Neuronal stem cell (in vitro differentiated cells): ENCODE data around the gene IQSEC2.

Experiments used
- DNase-seq: peaks from one replicate; pipeline ENCODE4 v3.0.0-alpha.2; 2013; ENCODE audit warnings: low spot score
- H2AFZ ChIP-seq: one replicate; pipeline ENCODE4 v1.6.1; 2013; ENCODE audit warnings: mild to moderate bottlenecking, low read length, inconsistent platforms
- H2AK5ac ChIP-seq: 2 replicates; pipeline ENCODE4 v1.6.1; 2013; ENCODE audit warnings: low read depth, mild to moderate bottlenecking, inconsistent platforms, low read length, moderate library complexity, mixed read lengths
- H2BK120ac ChIP-seq: 2 replicates; pipeline ENCODE4 v1.6.1; 2013; ENCODE audit warnings: low read depth, mild to moderate bottlenecking, inconsistent platforms, low read length, moderate library complexity, mixed read lengths
- H2BK12ac ChIP-seq: one replicate; pipeline ENCODE4 v1.6.1; 2013; ENCODE audit warnings: low read length, inconsistent platforms
- H2BK15ac ChIP-seq: 2 replicates; pipeline ENCODE4 v1.6.1; 2013; ENCODE audit warnings: mild to moderate bottlenecking, low read length, inconsistent platforms, mixed read lengths
- H2BK5ac ChIP-seq: one replicate; pipeline ENCODE4 v1.6.1; 2013; ENCODE audit warnings: inconsistent platforms, mild to moderate bottlenecking, low read length, moderate library complexity
- H3K14ac ChIP-seq: one replicate; pipeline ENCODE4 v1.6.1; 2013; ENCODE audit warnings: low read length, inconsistent platforms
- H3K18ac ChIP-seq: 2 replicates; pipeline ENCODE4 v1.6.1; 2013; ENCODE audit warnings: low read length, inconsistent platforms
- H3K23ac ChIP-seq: 2 replicates; pipeline ENCODE4 v1.6.1; 2013; ENCODE audit warnings: low read depth, mild to moderate bottlenecking, mixed read lengths, low read length, inconsistent platforms; ENCODE audit not compliant: poor library complexity
- H3K27ac ChIP-seq: replicated peaks from 3 replicates; pipeline ENCODE4 v1.5.1; 2013; ENCODE audit warnings: low read length, inconsistent platforms
- H3K27me3 ChIP-seq, 3 experiments: 2 replicates each; pipeline ENCODE4 v1.6.1; 2013; ENCODE audit warnings: low read length in 3 of 3, mild to moderate bottlenecking in 2 of 3, inconsistent platforms in 1 of 3, low read depth in 1 of 3, mixed read lengths in 1 of 3, moderate library complexity in 1 of 3; ENCODE audit not compliant: control insufficient read depth in 3 of 3, insufficient read depth in 3 of 3
- H3K36me3 ChIP-seq, 2 donors: replicated peaks in 1 of 2; 2 replicates each; pipeline ENCODE4 v1.6.1; 2013; ENCODE audit warnings: low read length in 2 of 2; ENCODE audit not compliant: control insufficient read depth in 2 of 2, insufficient read depth in 2 of 2
- H3K4ac ChIP-seq: 2 replicates; pipeline ENCODE4 v1.6.1; 2013; ENCODE audit warnings: inconsistent platforms, mild to moderate bottlenecking, low read length, moderate library complexity
- H3K4me1 ChIP-seq, 2 donors: 1 replicate in 1 of 2; 2 replicates in 1 of 2; pipeline ENCODE4 v1.6.1; 2013; ENCODE audit warnings: low read length in 2 of 2, low read depth in 1 of 2; ENCODE audit not compliant: control insufficient read depth in 2 of 2, insufficient read depth in 1 of 2
- H3K4me2 ChIP-seq: one replicate; pipeline ENCODE4 v1.6.1; 2013; ENCODE audit warnings: mild to moderate bottlenecking, low read length, inconsistent platforms; ENCODE audit not compliant: insufficient read depth, poor library complexity, severe bottlenecking
- H3K4me3 ChIP-seq, 2 donors: 2 replicates each; pipeline ENCODE4 v1.5.1; 2013; ENCODE audit warnings: low read length in 2 of 2, mild to moderate bottlenecking in 2 of 2, inconsistent platforms in 1 of 2, moderate library complexity in 1 of 2
- H3K79me1 ChIP-seq: one replicate; pipeline ENCODE4 v1.6.1; 2013; ENCODE audit warnings: low read depth, mild to moderate bottlenecking, inconsistent platforms, low read length, moderate library complexity
- H3K9ac ChIP-seq: one replicate; pipeline ENCODE4 v1.6.1; 2013; ENCODE audit warnings: mild to moderate bottlenecking, low read depth, low read length, inconsistent platforms; ENCODE audit not compliant: poor library complexity
- H3K9me3 ChIP-seq, 2 donors: replicated peaks in 1 of 2; 2 replicates each; pipeline versions ENCODE3 to v1.6.1; 2013; ENCODE audit warnings: low read length in 2 of 2, mild to moderate bottlenecking in 2 of 2, inconsistent platforms in 1 of 2, low read depth in 1 of 2, mixed read lengths in 1 of 2, moderate library complexity in 1 of 2; ENCODE audit not compliant: control insufficient read depth in 2 of 2, insufficient read depth in 1 of 2
- H4K8ac ChIP-seq: one replicate; pipeline ENCODE4 v1.6.1; 2013; ENCODE audit warnings: low read depth, mild to moderate bottlenecking, inconsistent platforms, low read length, moderate library complexity
- H4K91ac ChIP-seq: one replicate; pipeline ENCODE4 v1.6.1; 2013; ENCODE audit warnings: low read length, low read depth, mild to moderate bottlenecking, inconsistent platforms; ENCODE audit not compliant: poor library complexity
- WGBS, 2 donors: extraction: QIAGEN DNeasy Blood & Tissue Kit; methylation state at CpG; one replicate each; pipeline ENCODE4 v1.1.7; 2013; ENCODE audit warnings: missing lambda C conversion rate in 2 of 2, mixed read lengths in 1 of 2; ENCODE audit not compliant: insufficient read length in 2 of 2, insufficient replicate concordance in 1 of 2; ENCODE audit errors: extremely low coverage in 2 of 2; 5-methylcytosine and 5-hydroxymethylcytosine counted together

The IQSEC2 gene

GRCh38 chrX:53224860-53225797, 56.3 kb downstream of the IQSEC2 start, which contains the start of gene KDM5C:
KDM5C (minus strand) TSS chrX:53225207; CDS start chrX:53224889, 318 bp downstream.
- Histone ChIP-seq H2BK12ac (no peak within 1 kb of the TSS), H3K9ac (peak within 1 kb of the TSS; percentile 90), H3K18ac (peak within 1 kb of the TSS; percentile 74), H3K79me1 (peaks cover 6% of the 10 kb centered on the region), H3K4me1 (peaks cover 7 to 8% of the 10 kb centered on the region in 2 donors), H3K27ac (peak within 1 kb of the TSS; percentile 65), H2BK120ac (peak within 1 kb of the TSS; percentile 31), H3K14ac (peak within 1 kb of the TSS; percentile 17), H2BK15ac (no peak within 1 kb of the TSS), H3K36me3 (peaks cover 6 to 27% of the 10 kb centered on the region in 2 donors), H3K4me2 (peak within 1 kb of the TSS; percentile 51), H3K9me3 (no peaks in the 10 kb centered on the region), H2AK5ac (peak within 1 kb of the TSS; percentile 88), H2AFZ (peak within 1 kb of the TSS; percentile 89), H3K27me3 (peaks cover 0 to 3% (median 0%) of the 10 kb centered on the region in 3 experiments), H3K23ac (peak within 1 kb of the TSS; percentile 80), H3K4me3 (peak within 1 kb of the TSS; percentile 93 to 99), H4K91ac (peak within 1 kb of the TSS; percentile 72), H3K4ac (no peak within 1 kb of the TSS), H2BK5ac (peak within 1 kb of the TSS; percentile 60), H4K8ac (no peak within 1 kb of the TSS)
- DNase-seq, result peak; percentile 92
- WGBS, 2 donors, result no CpG with 5 or more reads among the region's 67 CpGs

DNA sequence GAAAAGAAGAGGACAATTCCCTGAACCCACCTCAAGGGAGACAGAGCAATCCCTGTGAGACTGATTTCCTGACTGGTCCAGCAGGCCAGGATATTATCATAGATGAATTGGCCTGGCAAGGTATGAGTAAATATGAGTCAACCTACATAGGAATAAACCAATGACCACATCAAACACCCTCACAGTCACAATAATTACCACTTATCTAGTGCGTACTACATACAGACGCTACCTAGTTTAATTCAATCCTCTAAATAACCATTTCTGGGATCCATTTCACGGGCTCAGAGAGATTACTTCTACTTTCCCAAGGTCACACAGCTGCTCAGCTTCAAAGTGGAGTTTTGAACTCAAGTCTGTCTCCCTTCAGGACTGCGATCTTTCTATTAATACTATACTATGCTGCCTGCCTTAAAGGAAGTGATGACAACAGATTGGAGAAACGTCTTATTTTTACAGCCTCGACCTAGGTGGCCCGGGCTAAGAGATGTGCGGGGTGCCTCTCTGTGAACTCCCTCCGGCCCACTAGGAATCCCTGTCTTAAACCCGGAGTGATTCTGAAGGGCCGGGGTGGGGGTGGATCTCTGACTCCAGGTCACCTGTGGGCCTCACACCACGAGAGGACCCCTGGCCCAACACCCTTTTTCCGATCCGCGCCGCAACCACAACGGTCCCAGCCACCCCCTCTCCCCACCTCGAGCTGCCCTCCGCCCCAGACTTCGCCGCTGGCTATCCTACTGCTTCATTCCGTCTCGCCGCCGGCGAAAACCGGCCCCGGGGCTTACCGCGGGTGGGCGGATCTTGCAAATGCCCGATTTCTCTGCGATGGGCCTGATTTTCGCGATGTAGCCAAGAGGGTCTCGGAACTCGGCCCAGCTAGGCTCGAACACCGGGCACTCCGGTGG, 57.2 kb downstream of the IQSEC2 start:
- peak overlapping the region; percentile 90 for H3K9ac ChIP-seq
- H3K79me1 ChIP-seq, result peaks cover 5% of the 10 kb centered on the region
- peak overlapping the region; percentile 74 for H3K18ac ChIP-seq
- no CpG with 5 or more reads among the region's 40 CpGs for WGBS, 2 donors
- peak overlapping the region; percentile 93 to 99 for H3K4me3 ChIP-seq
- peaks cover 0 to 3% (median 0%) of the 10 kb centered on the region in 3 experiments for H3K27me3 ChIP-seq
- no peak overlapping the region for H2BK15ac ChIP-seq
- no peak overlapping the region for H2BK12ac ChIP-seq
- H2AK5ac ChIP-seq, result peak overlapping the region; percentile 88
- no peaks in the 10 kb centered on the region for H3K9me3 ChIP-seq
- H3K4ac ChIP-seq, result no peak overlapping the region
- no peak overlapping the region for H4K8ac ChIP-seq
- H3K27ac ChIP-seq, result no peak overlapping the region
- peak overlapping the region; percentile 51 for H3K4me2 ChIP-seq
- peak overlapping the region; percentile 60 for H2BK5ac ChIP-seq
- H2AFZ ChIP-seq, result peak overlapping the region; percentile 89
- peak overlapping the region; percentile 17 for H3K14ac ChIP-seq
- DNase-seq, result no peak
- H4K91ac ChIP-seq, result no peak overlapping the region
- H2BK120ac ChIP-seq, result peak overlapping the region; percentile 31
- peaks cover 8 to 36% of the 10 kb centered on the region in 2 donors for H3K36me3 ChIP-seq
- peak overlapping the region; percentile 80 for H3K23ac ChIP-seq
- peaks cover 7 to 8% of the 10 kb centered on the region in 2 donors for H3K4me1 ChIP-seq

- H3K4me3 ChIP-seq, result peak overlapping the region; percentile 34 to 93
- H3K27me3 ChIP-seq, result peaks cover 0 to 3% (median 0%) of the 10 kb centered on the region in 3 experiments
- no peak overlapping the region for H3K4ac ChIP-seq
- no peak overlapping the region for H4K91ac ChIP-seq
- H3K18ac ChIP-seq, result no peak overlapping the region
- no peaks in the 10 kb centered on the region for H3K9me3 ChIP-seq
- H3K9ac ChIP-seq, result no peak overlapping the region
- H3K23ac ChIP-seq, result no peak overlapping the region
- H2BK5ac ChIP-seq, result no peak overlapping the region
- WGBS, 2 donors, result no CpG with 5 or more reads among the region's 2 CpGs
- H3K4me1 ChIP-seq, result peaks cover 7 to 8% of the 10 kb centered on the region in 2 donors
- H2BK15ac ChIP-seq, result no peak overlapping the region
- DNase-seq, result no peak
- H2BK120ac ChIP-seq, result no peak overlapping the region
- H3K36me3 ChIP-seq, result peaks cover 13 to 47% of the 10 kb centered on the region in 2 donors
- no peak overlapping the region for H2AFZ ChIP-seq
- H3K14ac ChIP-seq, result no peak overlapping the region
- H3K27ac ChIP-seq, result no peak overlapping the region
- H4K8ac ChIP-seq, result no peak overlapping the region
- H3K4me2 ChIP-seq, result peak overlapping the region; percentile 51
- H2AK5ac ChIP-seq, result no peak overlapping the region
- no peak overlapping the region for H2BK12ac ChIP-seq
- peaks cover 5% of the 10 kb centered on the region for H3K79me1 ChIP-seq
Observed at GRCh38 chrX:53223068-53223693, 58.2 kb downstream of the IQSEC2 start.
